ENCODE data around the gene SH3RF3.

GRCh38 chr2:109399066-109399465 is 270.1 kb downstream of the SH3RF3 start:
- TF ChIP-seq CTCF (IDR thresholded peaks at IDR 0.05) (no peak), POLR2A (IDR thresholded peaks at IDR 0.05) (no peak), POLR2AphosphoS5 (IDR thresholded peaks at IDR 0.05) (no peak)

Data from breast epithelium (tissue), 3 donors.